Thymus (tissue), 11 donors: ENCODE measurements around the gene PLCG2. TPM values are rescaled to one million over a fixed set of nuclear protein-coding genes. Genes with fewer than 3 reads are reported as not detected.

Source experiments
- DNase-seq, 9 donors: peaks; one replicate each; pipeline ENCODE4 v3.0.0-alpha.2; 2013; ENCODE audit warnings: low spot score in 9 of 9, low read depth in 6 of 9, missing footprints in 1 of 9
- H3K27ac ChIP-seq, 2 donors: one replicate each; pipeline ENCODE4 v1.5.1; 2013; ENCODE audit warnings: control low read depth in 1 of 2, low read depth in 1 of 2, low read length in 1 of 2, mild to moderate bottlenecking in 1 of 2, moderate library complexity in 1 of 2
- H3K27me3 ChIP-seq, 2 donors: one replicate each; pipeline ENCODE4 v1.5.1; 2013; ENCODE audit warnings: low read length in 1 of 2; ENCODE audit not compliant: control insufficient read depth in 2 of 2, insufficient read depth in 1 of 2
- H3K36me3 ChIP-seq, 2 donors: one replicate each; pipeline ENCODE4 v1.5.1; 2013; ENCODE audit warnings: low read length in 1 of 2, mild to moderate bottlenecking in 1 of 2, moderate library complexity in 1 of 2; ENCODE audit not compliant: control insufficient read depth in 2 of 2, insufficient read depth in 2 of 2
- H3K4me1 ChIP-seq, 2 donors: one replicate each; pipeline ENCODE4 v1.5.1; 2013; ENCODE audit warnings: low read length in 2 of 2; ENCODE audit not compliant: control insufficient read depth in 2 of 2, insufficient read depth in 2 of 2
- H3K4me3 ChIP-seq, 2 donors: one replicate each; pipeline ENCODE4 v1.5.1; 2013; ENCODE audit warnings: low read length in 2 of 2, control low read depth in 1 of 2, mild to moderate bottlenecking in 1 of 2
- H3K9me3 ChIP-seq, 2 donors: one replicate each; pipeline ENCODE4 v1.5.1; 2013; ENCODE audit warnings: low read length in 1 of 2, mild to moderate bottlenecking in 1 of 2; ENCODE audit not compliant: control insufficient read depth in 2 of 2, insufficient read depth in 1 of 2
- WGBS: extraction: QIAGEN DNeasy Blood & Tissue Kit; methylation state at CpG from one replicate; pipeline ENCODE4 v1.1.7; 2013; 5-methylcytosine and 5-hydroxymethylcytosine counted together
- polyA plus RNA-seq: library from polyadenylated mRNA; stranded (reverse); fragments of 200-250 nt; gene quantifications from one replicate; pipeline ENCODE4 v1.2.3, GENCODE V29; 2013
- total RNA-seq: library from RNA; stranded (reverse); fragments of 120-200 nt; gene quantifications from one replicate; pipeline ENCODE4 v1.2.4, GENCODE V29; 2013
- donor health status: healthy.

Gene PLCG2
- total and polyA plus RNA-seq, 2 donors = 10.1 to 14.2 TPM

- no peaks in the 10 kb centered on the region for H3K9me3 ChIP-seq
- no peak for DNase-seq
- WGBS = 95% methylated on average over 14 of the region's 14 CpGs
- H3K4me1 ChIP-seq = no peaks in the 10 kb centered on the region
- no peak overlapping the region for H3K27ac ChIP-seq
- H3K4me3 ChIP-seq = no peak overlapping the region
- H3K36me3 ChIP-seq = no peaks in the 10 kb centered on the region
- no peaks in the 10 kb centered on the region for H3K27me3 ChIP-seq
Measured at GRCh38 chr16:81912395-81912794, 133.3 kb downstream of the PLCG2 start.

DNA sequence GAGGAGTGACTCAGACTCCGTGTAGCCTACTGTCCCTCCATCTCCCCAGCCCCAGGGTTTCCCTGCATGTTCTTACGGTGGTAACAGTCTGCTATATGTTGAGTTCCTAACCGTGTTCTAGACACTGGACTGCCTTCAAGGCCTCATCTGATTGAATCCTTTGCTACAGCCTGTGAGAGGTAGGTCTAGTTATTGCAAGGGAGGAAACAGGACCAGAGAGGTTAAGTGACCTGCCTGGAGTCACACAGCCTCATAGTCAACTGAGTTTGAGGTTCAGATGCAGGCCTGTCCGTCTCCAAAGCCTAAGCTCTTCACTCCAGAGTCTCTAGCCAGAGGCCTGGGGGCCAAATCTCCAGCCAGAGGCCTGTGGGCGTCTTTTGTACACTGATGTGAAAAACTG lies 134.1 kb downstream of the PLCG2 start:
- Histone ChIP-seq H3K36me3 (no peaks in the 10 kb centered on the region), H3K27me3 (no peaks in the 10 kb centered on the region), H3K4me1 (no peaks in the 10 kb centered on the region), H3K4me3 (no peak overlapping the region), H3K27ac (no peak overlapping the region), H3K9me3 (no peaks in the 10 kb centered on the region)
- no peak for DNase-seq
- 94% methylated on average over 5 of the region's 5 CpGs for WGBS

- Histone ChIP-seq H3K4me1 (no peaks in the 10 kb centered on the region), H3K9me3 (no peaks in the 10 kb centered on the region), H3K4me3 (no peak overlapping the region), H3K36me3 (peaks cover 0 to 6% of the 10 kb centered on the region in 2 donors), H3K27me3 (no peaks in the 10 kb centered on the region), H3K27ac (no peak overlapping the region)
- 98% methylated on average over 2 of the region's 2 CpGs for WGBS
- no peak for DNase-seq
Measured at GRCh38 chr16:81917375-81917774, 138.3 kb downstream of the PLCG2 start.

DNA sequence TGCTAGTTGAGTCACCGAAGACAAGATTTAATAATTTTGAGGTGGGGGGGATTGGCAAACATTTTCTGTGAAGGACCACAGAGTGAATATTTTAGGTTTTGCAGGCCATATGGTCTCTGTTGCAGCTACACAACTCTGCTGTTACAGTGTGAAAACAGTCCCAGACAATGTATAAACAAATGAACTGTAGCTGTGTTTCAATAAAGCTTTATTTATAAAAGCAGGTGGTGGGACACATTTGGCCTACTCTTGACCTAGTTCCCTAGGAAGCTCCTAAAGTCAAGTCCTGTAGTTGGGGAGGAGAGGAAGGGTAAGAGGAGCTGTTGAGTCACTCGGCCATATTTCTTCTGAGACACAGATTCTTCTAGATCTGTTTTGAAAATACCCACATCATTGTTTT lies 139.8 kb downstream of the PLCG2 start:
- Histone ChIP-seq H3K4me3 (no peak overlapping the region), H3K27me3 (no peaks in the 10 kb centered on the region), H3K9me3 (no peaks in the 10 kb centered on the region), H3K4me1 (no peaks in the 10 kb centered on the region), H3K27ac (no peak overlapping the region), H3K36me3 (peaks cover 0 to 6% of the 10 kb centered on the region in 2 donors)
- no peak for DNase-seq
- WGBS = 96% methylated on average over 2 of the region's 2 CpGs

DNA sequence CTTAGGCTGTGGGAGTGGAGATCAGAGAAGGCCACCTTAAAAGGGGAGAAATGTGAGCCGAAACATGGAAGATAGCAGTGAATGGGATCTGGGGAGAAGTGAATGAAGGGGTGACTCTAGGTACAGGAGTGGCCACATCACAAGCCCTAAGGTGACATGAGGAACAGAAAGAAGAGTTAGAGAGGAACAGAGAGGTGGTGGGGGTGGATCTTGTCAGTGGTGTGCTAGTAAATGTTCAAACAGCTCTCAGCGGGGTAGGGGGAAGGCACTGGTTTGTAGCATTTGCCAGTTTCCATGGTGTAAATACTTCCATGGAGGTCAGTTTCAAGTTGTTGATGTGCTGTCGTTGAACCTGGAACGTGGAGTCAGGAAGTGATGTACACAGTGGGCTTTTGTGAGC lies 141.4 kb downstream of the PLCG2 start:
- no peaks in the 10 kb centered on the region for H3K9me3 ChIP-seq
- H3K27me3 ChIP-seq = no peaks in the 10 kb centered on the region
- no peak overlapping the region for H3K27ac ChIP-seq
- H3K4me3 ChIP-seq = no peak overlapping the region
- no peak for DNase-seq
- peaks cover 0 to 6% of the 10 kb centered on the region in 2 donors for H3K36me3 ChIP-seq
- 94% methylated on average over 4 of the region's 4 CpGs for WGBS
- H3K4me1 ChIP-seq = no peaks in the 10 kb centered on the region

DNA sequence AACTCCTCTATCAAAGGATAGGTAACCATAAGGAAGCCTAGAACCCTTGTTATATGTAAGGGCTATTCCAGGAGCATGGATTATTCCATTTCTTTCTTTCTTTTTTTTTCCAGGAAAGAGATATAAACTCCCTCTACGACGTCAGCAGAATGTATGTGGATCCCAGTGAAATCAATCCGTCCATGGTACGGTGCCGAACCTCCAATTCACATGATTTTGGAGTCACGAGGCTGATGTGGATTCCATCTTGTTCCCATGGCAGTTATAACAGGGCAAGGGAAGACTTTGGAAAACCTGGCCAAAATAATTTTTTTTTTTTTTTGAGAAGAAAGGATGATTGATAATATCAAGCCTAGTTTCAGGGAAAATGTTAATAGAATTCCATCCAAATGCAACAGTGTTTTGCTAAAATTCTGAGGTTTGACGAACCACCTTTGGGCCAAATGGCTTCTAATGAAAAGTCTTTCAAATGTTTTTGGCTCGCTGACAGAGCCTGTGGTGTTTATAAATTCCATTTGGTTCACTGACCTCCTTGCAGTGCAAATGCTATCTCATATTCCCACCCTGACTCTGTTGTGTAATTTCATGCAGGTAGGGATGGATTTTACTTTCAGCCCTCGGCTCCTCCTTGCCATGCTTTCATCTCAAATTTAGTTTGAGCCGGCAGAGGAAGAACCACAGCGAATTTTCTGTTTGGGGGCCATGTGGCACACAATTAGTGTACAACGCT lies 142.2 kb downstream of the PLCG2 start:
- DNase-seq = no peak
- no peak overlapping the region for H3K27ac ChIP-seq
- no peaks in the 10 kb centered on the region for H3K27me3 ChIP-seq
- no peak overlapping the region for H3K4me3 ChIP-seq
- peaks cover 0 to 6% of the 10 kb centered on the region in 2 donors for H3K36me3 ChIP-seq
- no peaks in the 10 kb centered on the region for H3K9me3 ChIP-seq
- WGBS = 92% methylated on average over 12 of the region's 12 CpGs
- no peaks in the 10 kb centered on the region for H3K4me1 ChIP-seq

GRCh38 chr16:81921843-81922584 lies 142.9 kb downstream of the PLCG2 start:
- Histone ChIP-seq H3K27ac (no peak overlapping the region), H3K4me3 (no peak overlapping the region), H3K9me3 (no peaks in the 10 kb centered on the region), H3K4me1 (no peaks in the 10 kb centered on the region), H3K27me3 (no peaks in the 10 kb centered on the region), H3K36me3 (peaks cover 0 to 6% of the 10 kb centered on the region in 2 donors)
- no peak for DNase-seq
- WGBS = 95% methylated on average over 5 of the region's 5 CpGs

GRCh38 chr16:81923296-81923695 lies 144.2 kb downstream of the PLCG2 start:
- Histone ChIP-seq H3K4me1 (no peaks in the 10 kb centered on the region), H3K27ac (no peak overlapping the region), H3K4me3 (no peak overlapping the region), H3K27me3 (no peaks in the 10 kb centered on the region), H3K36me3 (peaks cover 0 to 6% of the 10 kb centered on the region in 2 donors), H3K9me3 (no peaks in the 10 kb centered on the region)
- DNase-seq = no peak
- WGBS = 87% methylated on average over 9 of the region's 9 CpGs

- WGBS = 94% methylated on average over 8 of the region's 8 CpGs
- H3K36me3 ChIP-seq = no peaks in the 10 kb centered on the region
Measured at GRCh38 chr16:81925016-81925415, 145.9 kb downstream of the PLCG2 start.

More at GRCh38 chr16:81925016-81925415, 145.9 kb downstream of the PLCG2 start:
- Histone ChIP-seq H3K27me3 (no peaks in the 10 kb centered on the region), H3K4me1 (peaks cover 0 to 2% of the 10 kb centered on the region in 2 donors), H3K4me3 (no peak overlapping the region), H3K9me3 (no peaks in the 10 kb centered on the region), H3K27ac (no peak overlapping the region)
- no peak for DNase-seq
